Nephron progenitor cell (in vitro differentiated cells): ENCODE data around the gene PARD3B.

Source experiments
- DNase-seq: peaks from one replicate; pipeline ENCODE4 v3.0.0; 2021
- H3K27ac Mint-ChIP-seq: 2 replicates; pipeline ENCODE4 v1.8.0; 2021; ENCODE audit warnings: mild to moderate bottlenecking, moderate library complexity, mixed read lengths
- H3K27me3 Mint-ChIP-seq: 2 replicates; pipeline ENCODE4 v1.8.0; 2021; ENCODE audit warnings: mild to moderate bottlenecking, low read depth, mixed read lengths; ENCODE audit not compliant: poor library complexity
- H3K36me3 Mint-ChIP-seq: 2 replicates; pipeline ENCODE4 v1.8.0; 2021; ENCODE audit warnings: low read depth, mixed read lengths
- H3K4me1 Mint-ChIP-seq: 2 replicates; pipeline ENCODE4 v1.8.0; 2021; ENCODE audit warnings: mixed read lengths
- H3K4me3 Mint-ChIP-seq: 2 replicates; pipeline ENCODE4 v1.8.0; 2021; ENCODE audit warnings: mild to moderate bottlenecking, moderate library complexity, mixed read lengths
- H3K9me3 Mint-ChIP-seq: 2 replicates; pipeline ENCODE4 v1.8.0; 2021; ENCODE audit warnings: mild to moderate bottlenecking, moderate library complexity, mixed read lengths
- TF ChIP-seq, protein P1 (sequence below): fragments of 200-600 bp; sonication (generic); IDR thresholded peaks from 2 replicates; pipeline ENCODE4 v1.5.0; 2021; ENCODE audit warnings: antibody characterized with exemption

PARD3B gene

DNA sequence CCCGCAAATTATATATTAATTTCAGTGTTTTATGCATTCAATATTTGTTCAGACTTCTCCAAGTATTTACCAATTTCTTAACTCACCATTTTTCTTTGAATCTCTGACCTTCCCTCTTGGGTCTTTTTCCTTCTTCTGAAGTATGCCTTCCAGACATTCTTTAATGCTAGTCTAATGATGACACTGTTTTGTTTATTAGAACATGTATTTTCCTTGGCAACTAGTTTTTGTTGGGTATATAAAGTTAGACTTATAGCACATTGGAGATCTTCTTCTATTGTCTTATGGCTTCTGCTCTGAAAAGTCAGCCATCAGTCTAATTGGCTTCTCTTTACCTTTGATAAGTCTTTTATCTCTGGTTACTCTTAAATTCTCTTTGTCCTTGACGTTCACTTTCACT, 713.8 kb downstream of the PARD3B start:
- peaks cover 12% of the 10 kb centered on the region for H3K36me3 Mint-ChIP-seq
- no peak for DNase-seq
- H3K4me1 Mint-ChIP-seq, result peaks cover 12% of the 10 kb centered on the region
- no peaks in the 10 kb centered on the region for H3K27me3 Mint-ChIP-seq
- TF ChIP-seq, protein P1, sequence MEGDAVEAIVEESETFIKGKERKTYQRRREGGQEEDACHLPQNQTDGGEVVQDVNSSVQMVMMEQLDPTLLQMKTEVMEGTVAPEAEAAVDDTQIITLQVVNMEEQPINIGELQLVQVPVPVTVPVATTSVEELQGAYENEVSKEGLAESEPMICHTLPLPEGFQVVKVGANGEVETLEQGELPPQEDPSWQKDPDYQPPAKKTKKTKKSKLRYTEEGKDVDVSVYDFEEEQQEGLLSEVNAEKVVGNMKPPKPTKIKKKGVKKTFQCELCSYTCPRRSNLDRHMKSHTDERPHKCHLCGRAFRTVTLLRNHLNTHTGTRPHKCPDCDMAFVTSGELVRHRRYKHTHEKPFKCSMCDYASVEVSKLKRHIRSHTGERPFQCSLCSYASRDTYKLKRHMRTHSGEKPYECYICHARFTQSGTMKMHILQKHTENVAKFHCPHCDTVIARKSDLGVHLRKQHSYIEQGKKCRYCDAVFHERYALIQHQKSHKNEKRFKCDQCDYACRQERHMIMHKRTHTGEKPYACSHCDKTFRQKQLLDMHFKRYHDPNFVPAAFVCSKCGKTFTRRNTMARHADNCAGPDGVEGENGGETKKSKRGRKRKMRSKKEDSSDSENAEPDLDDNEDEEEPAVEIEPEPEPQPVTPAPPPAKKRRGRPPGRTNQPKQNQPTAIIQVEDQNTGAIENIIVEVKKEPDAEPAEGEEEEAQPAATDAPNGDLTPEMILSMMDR, result no peak
- no peak overlapping the region for H3K27ac Mint-ChIP-seq
- H3K4me3 Mint-ChIP-seq, result no peak overlapping the region
- peaks cover 7% of the 10 kb centered on the region for H3K9me3 Mint-ChIP-seq

DNA sequence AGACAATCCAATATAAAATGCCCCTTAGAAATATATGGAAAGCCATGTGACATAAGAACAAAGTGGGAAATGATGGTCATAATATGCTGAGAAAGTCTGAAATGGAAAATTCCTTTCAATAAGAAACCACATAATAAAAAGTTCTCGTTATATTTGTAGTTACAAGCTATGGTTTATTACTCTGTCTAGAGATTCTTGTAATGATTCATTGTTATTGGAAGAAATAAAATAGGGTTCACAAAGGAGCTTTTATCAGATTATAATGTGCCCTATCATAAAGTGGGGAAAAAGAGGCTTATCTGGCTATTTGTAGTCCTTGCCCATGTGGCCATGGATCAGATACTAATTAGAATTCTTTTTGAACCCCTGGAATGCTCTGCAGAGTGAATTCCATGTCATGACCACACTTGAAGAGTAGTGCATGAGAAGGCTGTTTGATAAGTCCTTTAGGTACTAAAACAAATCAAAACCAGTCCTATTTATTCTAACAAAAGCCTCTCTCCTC, 716.3 kb downstream of the PARD3B start:
- Mint-ChIP-seq H3K4me1 (peaks cover 12% of the 10 kb centered on the region), H3K36me3 (peaks cover 5% of the 10 kb centered on the region), H3K27me3 (no peaks in the 10 kb centered on the region), H3K27ac (no peak overlapping the region), H3K4me3 (no peak overlapping the region), H3K9me3 (no peaks in the 10 kb centered on the region)
- TF ChIP-seq, protein P1, result no peak
- DNase-seq, result no peak

DNA sequence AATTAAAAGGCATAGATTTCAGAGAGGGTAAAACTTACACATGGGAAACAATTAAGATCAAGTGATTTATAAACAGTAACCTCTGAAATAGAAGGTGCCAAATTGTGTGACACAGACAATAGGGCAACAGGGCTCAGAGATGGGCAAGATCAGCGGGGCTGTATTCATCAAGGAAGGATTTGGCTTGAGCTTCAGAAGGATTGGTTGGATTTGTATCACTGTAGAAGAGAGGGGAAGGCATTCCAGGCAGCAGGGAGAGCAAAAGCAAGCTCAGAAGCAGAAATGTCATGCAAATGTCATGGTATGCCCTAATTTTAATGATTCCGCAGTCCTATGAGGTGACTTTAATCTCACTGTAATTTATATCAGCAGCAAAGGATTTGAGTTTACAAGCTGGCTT, 722.0 kb downstream of the PARD3B start:
- Mint-ChIP-seq H3K4me1 (peaks cover 38% of the 10 kb centered on the region), H3K27ac (no peak overlapping the region), H3K27me3 (no peaks in the 10 kb centered on the region), H3K36me3 (no peaks in the 10 kb centered on the region), H3K4me3 (no peak overlapping the region), H3K9me3 (no peaks in the 10 kb centered on the region)
- DNase-seq, result no peak
- TF ChIP-seq, protein P1, result no peak

DNA sequence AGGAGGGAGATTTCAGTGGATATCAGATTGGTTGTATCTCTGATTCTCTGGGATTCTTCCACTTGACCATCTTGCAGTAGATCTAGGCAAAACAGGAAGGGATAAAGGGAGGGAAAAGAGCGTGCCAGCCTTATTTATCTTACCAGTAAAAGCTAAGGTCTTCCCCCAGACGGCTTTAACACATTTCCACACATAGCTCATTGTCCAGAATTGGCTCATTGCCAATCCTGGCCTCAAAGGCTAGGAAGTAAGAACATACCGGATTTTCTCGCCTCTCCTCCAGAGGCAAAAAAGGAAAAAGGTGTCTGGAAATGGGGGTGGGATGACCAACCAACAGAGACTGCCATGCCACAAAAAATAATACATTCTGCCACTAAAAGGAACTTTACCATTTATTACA, 725.4 kb downstream of the PARD3B start:
- TF ChIP-seq, protein P1, result no peak
- no peak for DNase-seq
- Mint-ChIP-seq H3K9me3 (no peaks in the 10 kb centered on the region), H3K36me3 (no peaks in the 10 kb centered on the region), H3K4me1 (peaks cover 52% of the 10 kb centered on the region), H3K27me3 (no peaks in the 10 kb centered on the region), H3K27ac (peak overlapping the region; percentile 38), H3K4me3 (no peak overlapping the region)

DNA sequence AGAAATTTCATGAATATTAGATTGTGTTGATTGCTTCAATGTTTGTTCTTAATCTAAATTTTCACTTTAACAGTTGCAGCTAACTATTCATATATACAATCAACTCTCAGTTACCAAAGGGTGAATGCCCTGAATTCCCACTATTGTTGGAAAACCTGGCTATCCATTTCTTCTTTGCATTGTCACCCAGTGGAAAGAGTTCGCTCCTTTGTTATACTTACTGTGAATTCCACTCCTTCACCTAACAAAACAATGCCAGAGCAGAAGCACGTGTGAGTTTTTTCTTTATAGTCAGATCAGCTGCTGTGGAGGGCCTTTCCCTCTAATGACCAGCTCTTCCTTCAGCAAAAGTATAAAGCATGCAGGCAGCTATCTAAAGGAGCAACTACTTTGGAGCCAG, 727.9 kb downstream of the PARD3B start:
- Mint-ChIP-seq H3K9me3 (no peaks in the 10 kb centered on the region), H3K4me1 (peaks cover 62% of the 10 kb centered on the region), H3K27ac (no peak overlapping the region), H3K4me3 (no peak overlapping the region), H3K36me3 (no peaks in the 10 kb centered on the region), H3K27me3 (no peaks in the 10 kb centered on the region)
- no peak for DNase-seq
- TF ChIP-seq, protein P1, result no peak

DNA sequence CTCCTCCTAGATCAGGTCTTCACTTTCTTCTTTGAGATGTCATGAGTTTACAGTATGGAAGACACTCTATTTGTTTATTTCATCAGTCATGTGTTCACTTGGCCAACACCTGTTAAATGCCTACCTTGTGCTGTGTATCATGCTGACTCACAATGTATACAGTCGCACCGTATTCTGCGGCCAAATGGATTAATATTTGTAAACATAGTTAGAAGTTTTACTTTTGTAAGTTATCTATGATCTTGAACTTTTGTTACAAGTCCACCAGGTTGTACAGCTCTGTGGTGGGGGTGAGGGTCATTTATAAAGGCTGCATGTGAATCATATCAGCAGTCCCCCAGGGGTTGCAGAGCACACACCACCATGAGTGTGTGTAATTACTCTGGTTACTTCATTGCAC, 728.4 kb downstream of the PARD3B start:
- Mint-ChIP-seq H3K27ac (no peak overlapping the region), H3K36me3 (no peaks in the 10 kb centered on the region), H3K27me3 (no peaks in the 10 kb centered on the region), H3K4me1 (peaks cover 62% of the 10 kb centered on the region), H3K9me3 (no peaks in the 10 kb centered on the region), H3K4me3 (no peak overlapping the region)
- TF ChIP-seq, protein P1, result no peak
- no peak for DNase-seq
